ENCODE measurements around the gene HOMER2. TPM values are rescaled to one million over a fixed set of nuclear protein-coding genes. Genes with fewer than 3 reads are reported as not detected.
A peak's percentile ranks its signal among the peaks of the same experiment; 100 is the strongest.

Gene HOMER2
- total and polyA plus RNA-seq, 2 donors (not counting 3 experiments of a cell fraction or from before 2014, with no cell fraction given) = 0.60 to 0.68 TPM

- H3K27ac ChIP-seq (ENCODE audit: insufficient read depth, low read depth, low read length) = peak overlapping the region; percentile 78
- peak overlapping the region; percentile 94 for H3K9ac ChIP-seq (replicated peaks; ENCODE audit: extremely low read depth, insufficient read depth, low read length)
- H4K20me1 ChIP-seq (replicated peaks; ENCODE audit: control insufficient read depth, extremely low read depth, insufficient read depth, low read length) = no peaks in the 10 kb centered on the region
- H3K27me3 ChIP-seq (ENCODE audit: control insufficient read depth in 2 of 2, insufficient read depth in 2 of 2, low read length in 2 of 2) = peaks cover 0 to under 1% of the 10 kb centered on the region in 2 experiments
- BruUV-seq (replicated peaks) = TSS peak; percentile 35
- peak; percentile 12 for FAIRE-seq
- no peak for TF ChIP-seq GATA2 (IDR thresholded peaks at IDR 0.05; ENCODE audit: insufficient read depth, insufficient read length, low read depth, low read length)
- TF ChIP-seq POLR2AphosphoS5 (IDR thresholded peaks at IDR 0.05; ENCODE audit: insufficient read depth, low read depth, low read length) = peak; percentile 10
- TF ChIP-seq POLR2A (IDR thresholded peaks at IDR 0.05; ENCODE audit: low read depth, low read length) = no peak
- POLR2A ChIA-PET = interaction anchor here (1.3 to 2.0 kb wide), 3 partner anchors 39 to 270 kb away, joined by 3 to 5 read pairs (median 3); partner anchors contain the start of gene RPS17
- no peaks in the 10 kb centered on the region for H3K36me3 ChIP-seq (ENCODE audit: control insufficient read depth in 2 of 2, extremely low read depth in 1 of 2, insufficient read depth in 2 of 2, low read length in 2 of 2)
- H3K9me3 ChIP-seq (replicated peaks; ENCODE audit: control insufficient read depth, insufficient read depth, low read length) = no peaks in the 10 kb centered on the region
- H3K4me3 ChIP-seq (replicated peaks in 1 of 3; ENCODE audit: insufficient read depth in 1 of 3, low read depth in 1 of 3, low read length in 3 of 3) = peak overlapping the region; percentile 76 to 90 (median 87)
- no peaks in the 10 kb centered on the region for H3K4me1 ChIP-seq (ENCODE audit: control insufficient read depth, extremely low read depth, insufficient read depth, low read length)
- peak overlapping the region; percentile 96 for H2AFZ ChIP-seq (ENCODE audit: low read depth, low read length)
- CTCF ChIA-PET = interaction anchor here (0.9 to 2.8 kb wide), 3 partner anchors 23 to 270 kb away, joined by 4 to 9 read pairs (median 6); partner anchors contain the start of gene RPS17
- H3K79me2 ChIP-seq (ENCODE audit: control insufficient read depth, insufficient read depth, low read length) = peaks cover 29% of the 10 kb centered on the region
- dilution Hi-C loops (cut with MboI; ENCODE audit: extremely low pct_ligation_motif_present, low sequenced_read_pairs) = no loop called here
- peak overlapping the region; percentile 85 for H3K4me2 ChIP-seq (ENCODE audit: insufficient read depth, low read length)
- H3K9me1 ChIP-seq (replicated peaks; ENCODE audit: control insufficient read depth, extremely low read depth, insufficient read depth, low read length) = no peaks in the 10 kb centered on the region
- DNase-seq (ENCODE audit: low read depth, low spot score) = peak; percentile 60
- intact Hi-C loops (cut with micrococcal nuclease) = loop anchor here (1.0 to 2.0 kb wide), 6 partner anchors 39 to 396 kb away; partner anchors contain the start of genes AP3B2, RAMAC and RPS17
Measured at GRCh38 chr15:82810061-82810889, 142.2 kb downstream of the HOMER2 start.

- intact Hi-C loops (cut with micrococcal nuclease) (loop anchor here (1.0 to 2.0 kb wide), 7 partner anchors 39 to 397 kb away; partner anchors contain the start of genes AP3B2, RAMAC and RPS17), dilution Hi-C loops (cut with MboI; ENCODE audit: extremely low pct_ligation_motif_present, low sequenced_read_pairs) (no loop called here)
- H3K27ac ChIP-seq (ENCODE audit: insufficient read depth, low read depth, low read length) = peak within 1 kb of the TSS; percentile 78
- peak within 1 kb of the TSS; percentile 94 for H3K9ac ChIP-seq (replicated peaks; ENCODE audit: extremely low read depth, insufficient read depth, low read length)
- TF ChIP-seq POLR2A (IDR thresholded peaks at IDR 0.05; ENCODE audit: low read depth, low read length) (peak; percentile 62), POLR2AphosphoS5 (IDR thresholded peaks at IDR 0.05; ENCODE audit: insufficient read depth, low read depth, low read length) (peak; percentile 51), GATA2 (IDR thresholded peaks at IDR 0.05; ENCODE audit: insufficient read depth, insufficient read length, low read depth, low read length) (no peak), FOS (IDR thresholded peaks at IDR 0.05; ENCODE audit: borderline replicate concordance, insufficient read depth, low read length) (no peak), MYC (IDR thresholded peaks at IDR 0.05; ENCODE audit: low read depth, low read length) (no peak), CTCF (IDR thresholded peaks at IDR 0.05; ENCODE audit: extremely low read depth in 1 of 2, insufficient read depth in 1 of 2, low read depth in 1 of 2, low read length in 2 of 2) (peak; percentile 4 to 10)
- peaks cover 0 to 5% of the 10 kb centered on the region in 2 experiments for H3K27me3 ChIP-seq (ENCODE audit: control insufficient read depth in 2 of 2, insufficient read depth in 2 of 2, low read length in 2 of 2)
- peak; percentile 96 for FAIRE-seq
- no peaks in the 10 kb centered on the region for H3K36me3 ChIP-seq (ENCODE audit: control insufficient read depth in 2 of 2, extremely low read depth in 1 of 2, insufficient read depth in 2 of 2, low read length in 2 of 2)
- BruUV-seq (replicated peaks) = no TSS peak
- ChIA-PET POLR2A (interaction anchor here (1.4 to 2.0 kb wide), 2 partner anchors 59 to 269 kb away, joined by 3 to 5 read pairs; partner anchors contain the start of gene RPS17), CTCF (interaction anchor here (1.8 to 2.8 kb wide), 2 partner anchors 23 to 40 kb away, joined by 6 to 9 read pairs; no protein-coding TSS in a partner anchor)
- peak within 1 kb of the TSS; percentile 76 to 90 (median 87) for H3K4me3 ChIP-seq (replicated peaks in 1 of 3; ENCODE audit: insufficient read depth in 1 of 3, low read depth in 1 of 3, low read length in 3 of 3)
- no peaks in the 10 kb centered on the region for H3K9me1 ChIP-seq (replicated peaks; ENCODE audit: control insufficient read depth, extremely low read depth, insufficient read depth, low read length)
- DNase-seq (ENCODE audit: low read depth, low spot score) = peak; percentile 98
- no peaks in the 10 kb centered on the region for H3K9me3 ChIP-seq (replicated peaks; ENCODE audit: control insufficient read depth, insufficient read depth, low read length)
- H2AFZ ChIP-seq (ENCODE audit: low read depth, low read length) = peak within 1 kb of the TSS; percentile 96
- no peaks in the 10 kb centered on the region for H3K4me1 ChIP-seq (ENCODE audit: control insufficient read depth, extremely low read depth, insufficient read depth, low read length)
- H3K4me2 ChIP-seq (ENCODE audit: insufficient read depth, low read length) = peak within 1 kb of the TSS; percentile 85
- peaks cover 29% of the 10 kb centered on the region for H3K79me2 ChIP-seq (ENCODE audit: control insufficient read depth, insufficient read depth, low read length)
- no peaks in the 10 kb centered on the region for H4K20me1 ChIP-seq (replicated peaks; ENCODE audit: control insufficient read depth, extremely low read depth, insufficient read depth, low read length)
Measured at GRCh38 chr15:82809308-82810060, 143.0 kb downstream of the HOMER2 start, which contains the start of gene WHAMM. Gene WHAMM, plus strand, starts transcription at chr15:82809628. Its CDS starts 99 bp downstream, at chr15:82809727.

All from endothelial cell of umbilical vein (primary cell).